WTC11 (cell line): ENCODE measurements around the gene MYOZ2. TPM values are rescaled to one million over a fixed set of nuclear protein-coding genes. Genes with fewer than 3 reads are reported as not detected.

Experiments
- ATAC-seq: fragments of 200-7000 bp; cut with Tn5 transposase; 2 replicates; pipeline ENCODE4 v1.10.0; 2021; ENCODE audit warnings: mild to moderate bottlenecking, moderate library complexity
- CTCF ChIA-PET: fragments of 300-600 bp; sonication (Branson Sonifier 250); formaldehyde crosslinking; loops from one replicate; lab custom pipeline; 2021; ENCODE audit warnings: antibody characterized with exemption; lab: Charles Lee
- POLR2A ChIA-PET: fragments of 350-600 bp; sonication (Branson Sonifier 250); formaldehyde crosslinking; loops from one replicate; lab custom pipeline; 2021; ENCODE audit warnings: antibody characterized with exemption; lab: Charles Lee
- DNase-seq: peaks from one replicate; pipeline ENCODE4 v3.0.0; 2021; ENCODE audit warnings: low spot score
- H3K27ac Mint-ChIP-seq: 2 replicates; pipeline ENCODE4 v1.8.0; 2021; ENCODE audit warnings: mixed read lengths
- H3K27me3 Mint-ChIP-seq: 2 replicates; pipeline ENCODE4 v1.8.0; 2021; ENCODE audit warnings: low read depth, mild to moderate bottlenecking, moderate library complexity, mixed read lengths
- H3K36me3 Mint-ChIP-seq: 2 replicates; pipeline ENCODE4 v1.8.0; 2021; ENCODE audit warnings: mixed read lengths
- H3K4me1 Mint-ChIP-seq: 2 replicates; pipeline ENCODE4 v1.8.0; 2022; ENCODE audit warnings: mixed read lengths
- H3K4me3 Mint-ChIP-seq: 2 replicates; pipeline ENCODE4 v1.8.0; 2021; ENCODE audit warnings: mild to moderate bottlenecking, moderate library complexity, mixed read lengths
- H3K9me3 Mint-ChIP-seq: 2 replicates; pipeline ENCODE4 v1.8.0; 2021; ENCODE audit warnings: mixed read lengths
- ELF4 ChIP-seq: sonication (generic); formaldehyde crosslinking; IDR thresholded peaks from 2 replicates; pipeline ENCODE4 v1.8.1; 2022; ENCODE audit warnings: low read depth, mild to moderate bottlenecking, moderate library complexity, missing genetic modification reagents
- FOXJ3 ChIP-seq: sonication (generic); formaldehyde crosslinking; IDR thresholded peaks from 2 replicates; pipeline ENCODE4 v1.9.0; 2021; ENCODE audit warnings: missing genetic modification reagents, mild to moderate bottlenecking, borderline replicate concordance
- FOXK1 ChIP-seq: sonication (generic); formaldehyde crosslinking; IDR thresholded peaks from 2 replicates; pipeline ENCODE4 v1.8.0; 2022; ENCODE audit warnings: mild to moderate bottlenecking, moderate library complexity, missing genetic modification reagents
- GABPB1 ChIP-seq: sonication (generic); formaldehyde crosslinking; IDR thresholded peaks from 2 replicates; pipeline ENCODE4 v1.8.1; 2023; ENCODE audit warnings: mild to moderate bottlenecking, missing genetic modification reagents
- HMGA2 ChIP-seq: fragments of 250-450 bp; sonication (Bioruptor Pico); IDR thresholded peaks from 2 replicates; pipeline ENCODE4 v1.4.0; 2021; ENCODE audit warnings: mild to moderate bottlenecking, moderate library complexity
- PRRX2 ChIP-seq: fragments of 250-450 bp; sonication (Bioruptor Pico); IDR thresholded peaks from 2 replicates; pipeline ENCODE4 v1.8.0; 2021; ENCODE audit warnings: mild to moderate bottlenecking
- SMAD3 ChIP-seq: sonication (generic); formaldehyde crosslinking; IDR thresholded peaks from 2 replicates; pipeline ENCODE4 v1.8.0; 2022; ENCODE audit warnings: missing genetic modification reagents, mild to moderate bottlenecking, borderline replicate concordance
- TCF7 ChIP-seq: sonication (generic); formaldehyde crosslinking; IDR thresholded peaks from 2 replicates; pipeline ENCODE4 v1.8.0; 2022; ENCODE audit warnings: mild to moderate bottlenecking, low read depth, missing genetic modification reagents, moderate library complexity
- TEAD1 ChIP-seq: sonication (generic); formaldehyde crosslinking; IDR thresholded peaks from 2 replicates; pipeline ENCODE4 v1.8.0; 2022; ENCODE audit warnings: mild to moderate bottlenecking, missing genetic modification reagents
- TP53 ChIP-seq: sonication (generic); formaldehyde crosslinking; IDR thresholded peaks from 2 replicates; pipeline ENCODE4 v1.8.1; 2023; ENCODE audit warnings: mild to moderate bottlenecking, missing genetic modification reagents
- ZNF138 ChIP-seq: sonication (generic); formaldehyde crosslinking; conservative IDR thresholded peaks from 2 replicates; pipeline ENCODE4 v1.8.1; 2022; ENCODE audit warnings: mild to moderate bottlenecking, moderate library complexity, missing genetic modification reagents
- ZNF671 ChIP-seq: fragments of 250-450 bp; sonication (Bioruptor Pico); IDR thresholded peaks from 2 replicates; pipeline ENCODE4 v1.8.0; 2021; ENCODE audit warnings: mild to moderate bottlenecking
- total RNA-seq: library from RNA; stranded (reverse); gene quantifications from 3 replicates; pipeline ENCODE4 v1.2.3, GENCODE V29; 2021
- TF ChIP-seq, protein P1 (sequence below): sonication (generic); formaldehyde crosslinking; IDR thresholded peaks from 2 replicates; pipeline ENCODE4 v1.8.0; 2022; ENCODE audit warnings: mild to moderate bottlenecking, missing genetic modification reagents
- TF ChIP-seq, protein P2 (sequence below): sonication (generic); formaldehyde crosslinking; IDR thresholded peaks from 2 replicates; pipeline ENCODE4 v1.8.1; 2023; ENCODE audit warnings: mild to moderate bottlenecking, missing genetic modification reagents, moderate library complexity
- TF ChIP-seq, protein P3 (sequence below): fragments of 250-450 bp; sonication (Bioruptor Pico); IDR thresholded peaks from 2 replicates; pipeline ENCODE4 v1.9.0; 2021; ENCODE audit warnings: mild to moderate bottlenecking
- TF ChIP-seq, protein P4 (sequence below): fragments of 200-600 bp; IDR thresholded peaks from 2 replicates; pipeline ENCODE4 v1.8.0; 2022; ENCODE audit warnings: antibody characterized with exemption
- TF ChIP-seq, protein P5 (sequence below): sonication (generic); formaldehyde crosslinking; IDR thresholded peaks from 2 replicates; pipeline ENCODE4 v1.8.0; 2023; ENCODE audit warnings: missing genetic modification reagents, mild to moderate bottlenecking, borderline replicate concordance
- TF ChIP-seq, protein P6 (sequence below): sonication (generic); formaldehyde crosslinking; IDR thresholded peaks from 2 replicates; pipeline ENCODE4 v1.8.0; 2023; ENCODE audit warnings: mild to moderate bottlenecking, missing genetic modification reagents
- TF ChIP-seq, protein P7 (sequence below): fragments of 250-450 bp; sonication (Bioruptor Pico); conservative IDR thresholded peaks from 2 replicates; pipeline ENCODE4 v1.9.0; 2021; ENCODE audit warnings: mild to moderate bottlenecking
- TF ChIP-seq, protein P8 (sequence below): sonication (generic); formaldehyde crosslinking; IDR thresholded peaks from 2 replicates; pipeline ENCODE4 v1.8.0; 2022; ENCODE audit warnings: mild to moderate bottlenecking, missing genetic modification reagents

MYOZ2 gene
- total RNA-seq, 1 experiment from 2014 or later = not detected

DNA sequence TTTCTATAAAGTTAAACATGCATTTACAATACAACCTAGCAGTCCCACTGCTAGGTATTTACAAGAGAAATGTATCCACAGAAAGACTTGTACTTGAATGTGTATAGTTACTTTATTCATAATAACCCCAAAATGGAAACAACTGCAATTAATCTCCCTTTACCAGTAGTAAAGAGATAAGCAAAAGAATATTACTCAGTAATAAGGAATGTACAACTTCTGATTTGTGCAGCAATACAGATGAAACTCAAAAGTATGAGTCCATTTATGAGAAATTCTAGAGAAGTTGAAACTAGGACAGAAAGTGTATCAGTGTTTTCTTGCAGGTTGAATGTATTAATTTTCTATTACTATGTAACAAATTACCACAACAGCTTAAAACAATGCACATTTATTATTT is 92.1 kb downstream of the MYOZ2 start:
- Mint-ChIP-seq H3K27me3 (no peaks in the 10 kb centered on the region), H3K4me1 (peaks cover 18% of the 10 kb centered on the region), H3K4me3 (no peak overlapping the region), H3K27ac (no peak overlapping the region), H3K9me3 (no peaks in the 10 kb centered on the region), H3K36me3 (peaks cover 31% of the 10 kb centered on the region)
- ChIA-PET POLR2A (no interaction called here), CTCF (no interaction called here)
- no peak for ATAC-seq
- DNase-seq = no peak
- no peak for TF ChIP-seq GABPB1 (CRISPR knock-in tag)
- no peak for TF ChIP-seq HMGA2 (CRISPR knock-in tag)
- TF ChIP-seq, protein P1, sequence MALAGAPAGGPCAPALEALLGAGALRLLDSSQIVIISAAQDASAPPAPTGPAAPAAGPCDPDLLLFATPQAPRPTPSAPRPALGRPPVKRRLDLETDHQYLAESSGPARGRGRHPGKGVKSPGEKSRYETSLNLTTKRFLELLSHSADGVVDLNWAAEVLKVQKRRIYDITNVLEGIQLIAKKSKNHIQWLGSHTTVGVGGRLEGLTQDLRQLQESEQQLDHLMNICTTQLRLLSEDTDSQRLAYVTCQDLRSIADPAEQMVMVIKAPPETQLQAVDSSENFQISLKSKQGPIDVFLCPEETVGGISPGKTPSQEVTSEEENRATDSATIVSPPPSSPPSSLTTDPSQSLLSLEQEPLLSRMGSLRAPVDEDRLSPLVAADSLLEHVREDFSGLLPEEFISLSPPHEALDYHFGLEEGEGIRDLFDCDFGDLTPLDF (CRISPR knock-in tag) = no peak
- TF ChIP-seq, protein P2, sequence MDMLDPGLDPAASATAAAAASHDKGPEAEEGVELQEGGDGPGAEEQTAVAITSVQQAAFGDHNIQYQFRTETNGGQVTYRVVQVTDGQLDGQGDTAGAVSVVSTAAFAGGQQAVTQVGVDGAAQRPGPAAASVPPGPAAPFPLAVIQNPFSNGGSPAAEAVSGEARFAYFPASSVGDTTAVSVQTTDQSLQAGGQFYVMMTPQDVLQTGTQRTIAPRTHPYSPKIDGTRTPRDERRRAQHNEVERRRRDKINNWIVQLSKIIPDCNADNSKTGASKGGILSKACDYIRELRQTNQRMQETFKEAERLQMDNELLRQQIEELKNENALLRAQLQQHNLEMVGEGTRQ = no peak
- TF ChIP-seq PRRX2 (CRISPR knock-in tag) = no peak
- TF ChIP-seq, protein P3, sequence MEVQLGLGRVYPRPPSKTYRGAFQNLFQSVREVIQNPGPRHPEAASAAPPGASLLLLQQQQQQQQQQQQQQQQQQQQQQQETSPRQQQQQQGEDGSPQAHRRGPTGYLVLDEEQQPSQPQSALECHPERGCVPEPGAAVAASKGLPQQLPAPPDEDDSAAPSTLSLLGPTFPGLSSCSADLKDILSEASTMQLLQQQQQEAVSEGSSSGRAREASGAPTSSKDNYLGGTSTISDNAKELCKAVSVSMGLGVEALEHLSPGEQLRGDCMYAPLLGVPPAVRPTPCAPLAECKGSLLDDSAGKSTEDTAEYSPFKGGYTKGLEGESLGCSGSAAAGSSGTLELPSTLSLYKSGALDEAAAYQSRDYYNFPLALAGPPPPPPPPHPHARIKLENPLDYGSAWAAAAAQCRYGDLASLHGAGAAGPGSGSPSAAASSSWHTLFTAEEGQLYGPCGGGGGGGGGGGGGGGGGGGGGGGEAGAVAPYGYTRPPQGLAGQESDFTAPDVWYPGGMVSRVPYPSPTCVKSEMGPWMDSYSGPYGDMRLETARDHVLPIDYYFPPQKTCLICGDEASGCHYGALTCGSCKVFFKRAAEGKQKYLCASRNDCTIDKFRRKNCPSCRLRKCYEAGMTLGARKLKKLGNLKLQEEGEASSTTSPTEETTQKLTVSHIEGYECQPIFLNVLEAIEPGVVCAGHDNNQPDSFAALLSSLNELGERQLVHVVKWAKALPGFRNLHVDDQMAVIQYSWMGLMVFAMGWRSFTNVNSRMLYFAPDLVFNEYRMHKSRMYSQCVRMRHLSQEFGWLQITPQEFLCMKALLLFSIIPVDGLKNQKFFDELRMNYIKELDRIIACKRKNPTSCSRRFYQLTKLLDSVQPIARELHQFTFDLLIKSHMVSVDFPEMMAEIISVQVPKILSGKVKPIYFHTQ (CRISPR knock-in tag) = no peak
- TF ChIP-seq, protein P4, sequence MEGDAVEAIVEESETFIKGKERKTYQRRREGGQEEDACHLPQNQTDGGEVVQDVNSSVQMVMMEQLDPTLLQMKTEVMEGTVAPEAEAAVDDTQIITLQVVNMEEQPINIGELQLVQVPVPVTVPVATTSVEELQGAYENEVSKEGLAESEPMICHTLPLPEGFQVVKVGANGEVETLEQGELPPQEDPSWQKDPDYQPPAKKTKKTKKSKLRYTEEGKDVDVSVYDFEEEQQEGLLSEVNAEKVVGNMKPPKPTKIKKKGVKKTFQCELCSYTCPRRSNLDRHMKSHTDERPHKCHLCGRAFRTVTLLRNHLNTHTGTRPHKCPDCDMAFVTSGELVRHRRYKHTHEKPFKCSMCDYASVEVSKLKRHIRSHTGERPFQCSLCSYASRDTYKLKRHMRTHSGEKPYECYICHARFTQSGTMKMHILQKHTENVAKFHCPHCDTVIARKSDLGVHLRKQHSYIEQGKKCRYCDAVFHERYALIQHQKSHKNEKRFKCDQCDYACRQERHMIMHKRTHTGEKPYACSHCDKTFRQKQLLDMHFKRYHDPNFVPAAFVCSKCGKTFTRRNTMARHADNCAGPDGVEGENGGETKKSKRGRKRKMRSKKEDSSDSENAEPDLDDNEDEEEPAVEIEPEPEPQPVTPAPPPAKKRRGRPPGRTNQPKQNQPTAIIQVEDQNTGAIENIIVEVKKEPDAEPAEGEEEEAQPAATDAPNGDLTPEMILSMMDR = no peak
- TF ChIP-seq SMAD3 (CRISPR knock-in tag) = no peak
- TF ChIP-seq, protein P5, sequence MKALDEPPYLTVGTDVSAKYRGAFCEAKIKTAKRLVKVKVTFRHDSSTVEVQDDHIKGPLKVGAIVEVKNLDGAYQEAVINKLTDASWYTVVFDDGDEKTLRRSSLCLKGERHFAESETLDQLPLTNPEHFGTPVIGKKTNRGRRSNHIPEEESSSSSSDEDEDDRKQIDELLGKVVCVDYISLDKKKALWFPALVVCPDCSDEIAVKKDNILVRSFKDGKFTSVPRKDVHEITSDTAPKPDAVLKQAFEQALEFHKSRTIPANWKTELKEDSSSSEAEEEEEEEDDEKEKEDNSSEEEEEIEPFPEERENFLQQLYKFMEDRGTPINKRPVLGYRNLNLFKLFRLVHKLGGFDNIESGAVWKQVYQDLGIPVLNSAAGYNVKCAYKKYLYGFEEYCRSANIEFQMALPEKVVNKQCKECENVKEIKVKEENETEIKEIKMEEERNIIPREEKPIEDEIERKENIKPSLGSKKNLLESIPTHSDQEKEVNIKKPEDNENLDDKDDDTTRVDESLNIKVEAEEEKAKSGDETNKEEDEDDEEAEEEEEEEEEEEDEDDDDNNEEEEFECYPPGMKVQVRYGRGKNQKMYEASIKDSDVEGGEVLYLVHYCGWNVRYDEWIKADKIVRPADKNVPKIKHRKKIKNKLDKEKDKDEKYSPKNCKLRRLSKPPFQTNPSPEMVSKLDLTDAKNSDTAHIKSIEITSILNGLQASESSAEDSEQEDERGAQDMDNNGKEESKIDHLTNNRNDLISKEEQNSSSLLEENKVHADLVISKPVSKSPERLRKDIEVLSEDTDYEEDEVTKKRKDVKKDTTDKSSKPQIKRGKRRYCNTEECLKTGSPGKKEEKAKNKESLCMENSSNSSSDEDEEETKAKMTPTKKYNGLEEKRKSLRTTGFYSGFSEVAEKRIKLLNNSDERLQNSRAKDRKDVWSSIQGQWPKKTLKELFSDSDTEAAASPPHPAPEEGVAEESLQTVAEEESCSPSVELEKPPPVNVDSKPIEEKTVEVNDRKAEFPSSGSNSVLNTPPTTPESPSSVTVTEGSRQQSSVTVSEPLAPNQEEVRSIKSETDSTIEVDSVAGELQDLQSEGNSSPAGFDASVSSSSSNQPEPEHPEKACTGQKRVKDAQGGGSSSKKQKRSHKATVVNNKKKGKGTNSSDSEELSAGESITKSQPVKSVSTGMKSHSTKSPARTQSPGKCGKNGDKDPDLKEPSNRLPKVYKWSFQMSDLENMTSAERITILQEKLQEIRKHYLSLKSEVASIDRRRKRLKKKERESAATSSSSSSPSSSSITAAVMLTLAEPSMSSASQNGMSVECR (CRISPR knock-in tag) = no peak
- TF ChIP-seq, protein P6, sequence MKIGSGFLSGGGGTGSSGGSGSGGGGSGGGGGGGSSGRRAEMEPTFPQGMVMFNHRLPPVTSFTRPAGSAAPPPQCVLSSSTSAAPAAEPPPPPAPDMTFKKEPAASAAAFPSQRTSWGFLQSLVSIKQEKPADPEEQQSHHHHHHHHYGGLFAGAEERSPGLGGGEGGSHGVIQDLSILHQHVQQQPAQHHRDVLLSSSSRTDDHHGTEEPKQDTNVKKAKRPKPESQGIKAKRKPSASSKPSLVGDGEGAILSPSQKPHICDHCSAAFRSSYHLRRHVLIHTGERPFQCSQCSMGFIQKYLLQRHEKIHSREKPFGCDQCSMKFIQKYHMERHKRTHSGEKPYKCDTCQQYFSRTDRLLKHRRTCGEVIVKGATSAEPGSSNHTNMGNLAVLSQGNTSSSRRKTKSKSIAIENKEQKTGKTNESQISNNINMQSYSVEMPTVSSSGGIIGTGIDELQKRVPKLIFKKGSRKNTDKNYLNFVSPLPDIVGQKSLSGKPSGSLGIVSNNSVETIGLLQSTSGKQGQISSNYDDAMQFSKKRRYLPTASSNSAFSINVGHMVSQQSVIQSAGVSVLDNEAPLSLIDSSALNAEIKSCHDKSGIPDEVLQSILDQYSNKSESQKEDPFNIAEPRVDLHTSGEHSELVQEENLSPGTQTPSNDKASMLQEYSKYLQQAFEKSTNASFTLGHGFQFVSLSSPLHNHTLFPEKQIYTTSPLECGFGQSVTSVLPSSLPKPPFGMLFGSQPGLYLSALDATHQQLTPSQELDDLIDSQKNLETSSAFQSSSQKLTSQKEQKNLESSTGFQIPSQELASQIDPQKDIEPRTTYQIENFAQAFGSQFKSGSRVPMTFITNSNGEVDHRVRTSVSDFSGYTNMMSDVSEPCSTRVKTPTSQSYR (CRISPR knock-in tag) = no peak
- TF ChIP-seq, protein P7, sequence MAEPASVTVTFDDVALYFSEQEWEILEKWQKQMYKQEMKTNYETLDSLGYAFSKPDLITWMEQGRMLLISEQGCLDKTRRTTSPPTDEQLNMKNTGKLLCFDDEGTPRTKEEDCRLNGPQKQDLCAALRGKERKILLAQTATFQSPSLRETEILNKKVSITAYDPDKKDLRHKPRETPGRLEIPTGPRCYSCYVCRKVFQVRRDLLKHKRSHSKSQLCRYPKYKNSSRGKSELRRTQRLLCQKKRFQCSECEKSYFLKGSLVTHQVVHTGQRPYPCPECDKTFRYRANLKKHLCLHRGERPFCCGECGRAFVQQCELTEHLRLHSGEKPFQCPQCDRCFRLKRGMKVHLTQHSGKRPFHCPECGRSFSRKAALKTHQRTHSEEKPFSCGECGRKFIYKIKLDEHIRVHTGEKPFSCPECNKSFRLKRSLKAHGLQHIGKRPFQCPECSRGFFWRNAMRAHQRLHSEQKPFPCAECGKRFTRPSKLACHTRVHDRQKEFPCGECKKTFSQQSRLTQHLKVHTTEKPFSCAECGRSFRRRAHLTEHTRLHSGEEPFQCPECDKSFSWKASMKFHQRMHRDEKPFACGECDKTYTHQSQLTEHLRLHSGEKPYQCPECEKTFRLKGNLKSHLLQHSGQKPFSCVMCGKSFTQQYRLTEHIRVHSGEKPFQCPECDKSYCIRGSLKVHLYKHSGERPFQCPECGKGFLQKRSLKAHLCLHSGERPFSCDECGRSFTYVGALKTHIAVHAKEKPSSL (CRISPR knock-in tag) = no peak
- no peak for TF ChIP-seq TCF7 (CRISPR knock-in tag)
- TF ChIP-seq FOXK1 = no peak
- no peak for TF ChIP-seq TP53 (CRISPR knock-in tag)
- no peak for TF ChIP-seq FOXJ3 (CRISPR knock-in tag)
- no peak for TF ChIP-seq ELF4
- TF ChIP-seq, protein P8, sequence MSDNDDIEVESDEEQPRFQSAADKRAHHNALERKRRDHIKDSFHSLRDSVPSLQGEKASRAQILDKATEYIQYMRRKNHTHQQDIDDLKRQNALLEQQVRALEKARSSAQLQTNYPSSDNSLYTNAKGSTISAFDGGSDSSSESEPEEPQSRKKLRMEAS (CRISPR knock-in tag) = no peak
- TF ChIP-seq ZNF138 (CRISPR knock-in tag) = no peak
- no peak for TF ChIP-seq ZNF671 (CRISPR knock-in tag)
- TF ChIP-seq TEAD1 (CRISPR knock-in tag) = no peak
